ENCODE results near the gene EMCN. TPM values are rescaled to one million over a fixed set of nuclear protein-coding genes. Genes with fewer than 3 reads are reported as not detected.

The EMCN gene, protein sequence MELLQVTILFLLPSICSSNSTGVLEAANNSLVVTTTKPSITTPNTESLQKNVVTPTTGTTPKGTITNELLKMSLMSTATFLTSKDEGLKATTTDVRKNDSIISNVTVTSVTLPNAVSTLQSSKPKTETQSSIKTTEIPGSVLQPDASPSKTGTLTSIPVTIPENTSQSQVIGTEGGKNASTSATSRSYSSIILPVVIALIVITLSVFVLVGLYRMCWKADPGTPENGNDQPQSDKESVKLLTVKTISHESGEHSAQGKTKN
- not detected in 5 replicates for total RNA-seq (2022; extraction: Qiagen RNA extraction)

DNA sequence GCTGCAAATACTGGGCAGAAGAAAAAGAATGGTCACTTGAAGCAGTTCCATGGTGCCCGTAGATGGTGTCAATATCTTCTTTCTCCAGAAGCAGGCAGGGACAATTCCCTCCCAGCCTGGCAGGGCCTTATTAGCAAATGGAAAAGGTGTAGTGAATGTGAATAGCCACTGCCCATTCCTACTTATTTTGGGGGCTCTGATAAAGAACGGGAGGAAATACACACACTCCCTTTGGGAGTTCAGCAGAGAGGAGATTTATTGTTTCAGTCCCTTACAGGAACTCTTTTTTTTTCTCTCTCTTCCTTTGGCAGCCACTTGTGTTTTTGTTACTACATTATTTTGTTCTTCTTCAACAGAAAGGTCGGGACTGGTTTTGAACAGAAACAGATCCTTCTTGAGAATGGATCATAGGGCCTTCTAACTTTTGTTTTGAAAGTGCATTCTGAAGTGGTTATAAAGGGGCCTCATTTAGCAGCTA lies at the start of gene EMCN:
Gene EMCN (minus strand): TSS at position 159 of the 478 bp plus-strand sequence. CDS start 108 bp downstream, at position 51.

